Tibial nerve (tissue), 4 donors: ENCODE measurements around the gene APP. TPM values are rescaled to one million over a fixed set of nuclear protein-coding genes. Genes with fewer than 3 reads are reported as not detected.
"Not testable (repeated sequence)": the region's sequence is repeated elsewhere in the genome, so short reads cannot be mapped to it uniquely, and the experiment has no call there.

Experiments
- DNase-seq, 2 donors: peaks; one replicate each; pipeline ENCODE4 v3.0.0-alpha.2; 2019; ENCODE audit warnings: low spot score in 2 of 2
- H3K27ac ChIP-seq, 4 donors: fragments of 200-600 bp; sonication (generic) in 3 of 4; one replicate each; pipeline ENCODE4 v1.5.1; 2017 to 2019; ENCODE audit warnings: mild to moderate bottlenecking in 1 of 4
- H3K27me3 ChIP-seq, 2 donors: fragments of 200-600 bp; sonication (generic) in 1 of 2; one replicate each; pipeline versions ENCODE4 v1.5.1 to v1.6.0; 2017 to 2019
- H3K36me3 ChIP-seq, 3 donors: fragments of 200-600 bp; sonication (generic); one replicate each; pipeline ENCODE4 v1.5.1; 2018 to 2019
- H3K4me1 ChIP-seq, 4 donors: fragments of 200-600 bp; sonication (generic) in 3 of 4; one replicate each; pipeline ENCODE4 v1.5.1; 2017 to 2019
- H3K4me3 ChIP-seq, 4 donors: fragments of 200-600 bp; sonication (generic) in 3 of 4; one replicate each; pipeline ENCODE4 v1.5.1; 2017 to 2019; ENCODE audit warnings: mild to moderate bottlenecking in 1 of 4, moderate library complexity in 1 of 4
- H3K9me3 ChIP-seq, 4 donors: fragments of 200-600 bp; sonication (generic) in 3 of 4; one replicate each; pipeline ENCODE4 v1.5.1; 2017 to 2019
- EP300 ChIP-seq, 2 donors: sonication (generic); formaldehyde crosslinking; IDR thresholded peaks; one replicate each; pipeline ENCODE4 v1.6.1; 2017; ENCODE audit warnings: antibody characterized with exemption in 2 of 2, mild to moderate bottlenecking in 1 of 2
- POLR2A ChIP-seq, 2 donors: fragments of 450-650 bp; IDR thresholded peaks; one replicate each; pipeline ENCODE4 v1.6.1; 2017; ENCODE audit warnings: antibody characterized with exemption in 2 of 2, mild to moderate bottlenecking in 2 of 2, moderate library complexity in 2 of 2
- WGBS, 2 donors: methylation state at CpG; one replicate each; pipeline ENCODE4 v1.1.5; 2018; 5-methylcytosine and 5-hydroxymethylcytosine counted together
- total RNA-seq, 4 donors: library from RNA; depleted of rRNA; stranded (reverse); fragments of >200 nt; gene quantifications; one replicate each; pipeline ENCODE4 v1.1.0, GENCODE V29; 2016
- TF ChIP-seq, protein P1 (sequence below), 5 experiments: fragments of 200-600 bp in 3 of 5; fragments of 450-650 bp in 2 of 5; sonication (generic) in 3 of 5; IDR thresholded peaks; one replicate each; pipeline ENCODE4 v1.5.1; 2016 to 2019; ENCODE audit warnings: antibody characterized with exemption in 5 of 5, mild to moderate bottlenecking in 3 of 5, moderate library complexity in 2 of 5

Gene APP
- total RNA-seq, 4 donors from 2014 or later, result 271 to 327 (median 293) TPM

DNA sequence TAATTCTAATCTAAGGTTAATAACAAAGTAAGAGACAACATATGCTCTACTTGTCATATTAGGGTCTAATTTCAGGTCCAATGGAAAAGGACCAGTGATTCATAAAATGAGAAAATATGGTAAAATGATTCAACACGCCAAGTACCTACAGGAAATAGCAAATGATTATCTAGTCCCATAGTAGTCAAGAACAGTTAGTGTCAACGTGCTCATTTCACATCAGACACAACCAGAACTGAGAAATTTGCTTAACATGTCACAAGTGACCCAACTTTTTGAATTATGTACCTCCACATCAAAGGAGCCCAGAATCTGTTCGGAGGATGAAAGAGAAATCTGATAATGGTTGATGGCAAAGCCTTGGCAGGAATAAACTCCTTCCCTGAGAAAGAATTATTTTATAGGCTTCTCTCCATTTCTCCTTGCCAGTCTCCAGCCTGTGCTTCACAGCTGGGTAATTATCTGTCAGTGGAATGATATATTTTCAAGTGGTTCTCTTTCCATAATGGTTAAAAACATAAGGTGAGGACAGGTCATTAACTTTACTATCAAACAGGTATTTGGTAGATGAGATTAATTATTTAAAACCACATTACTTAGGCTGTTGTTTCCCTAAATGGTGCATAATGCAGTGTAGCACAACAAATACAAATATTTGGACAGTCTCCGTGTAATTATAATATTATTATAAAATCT, 83.2 kb downstream of the APP start:
- Histone ChIP-seq H3K9me3 (no peaks in the 10 kb centered on the region), H3K4me3 (no peak overlapping the region), H3K36me3 (peaks cover 0 to 16% (median 0%) of the 10 kb centered on the region in 3 donors), H3K27ac (no peak overlapping the region), H3K27me3 (no peaks in the 10 kb centered on the region), H3K4me1 (peaks cover 0 to 15% (median 2%) of the 10 kb centered on the region in 4 donors)
- no peak for DNase-seq
- 72 to 73% methylated on average over 4 of the region's 4 CpGs for WGBS, 2 donors
- no peak for TF ChIP-seq EP300 (IDR thresholded peaks at IDR 0.05)
- TF ChIP-seq, protein P1, sequence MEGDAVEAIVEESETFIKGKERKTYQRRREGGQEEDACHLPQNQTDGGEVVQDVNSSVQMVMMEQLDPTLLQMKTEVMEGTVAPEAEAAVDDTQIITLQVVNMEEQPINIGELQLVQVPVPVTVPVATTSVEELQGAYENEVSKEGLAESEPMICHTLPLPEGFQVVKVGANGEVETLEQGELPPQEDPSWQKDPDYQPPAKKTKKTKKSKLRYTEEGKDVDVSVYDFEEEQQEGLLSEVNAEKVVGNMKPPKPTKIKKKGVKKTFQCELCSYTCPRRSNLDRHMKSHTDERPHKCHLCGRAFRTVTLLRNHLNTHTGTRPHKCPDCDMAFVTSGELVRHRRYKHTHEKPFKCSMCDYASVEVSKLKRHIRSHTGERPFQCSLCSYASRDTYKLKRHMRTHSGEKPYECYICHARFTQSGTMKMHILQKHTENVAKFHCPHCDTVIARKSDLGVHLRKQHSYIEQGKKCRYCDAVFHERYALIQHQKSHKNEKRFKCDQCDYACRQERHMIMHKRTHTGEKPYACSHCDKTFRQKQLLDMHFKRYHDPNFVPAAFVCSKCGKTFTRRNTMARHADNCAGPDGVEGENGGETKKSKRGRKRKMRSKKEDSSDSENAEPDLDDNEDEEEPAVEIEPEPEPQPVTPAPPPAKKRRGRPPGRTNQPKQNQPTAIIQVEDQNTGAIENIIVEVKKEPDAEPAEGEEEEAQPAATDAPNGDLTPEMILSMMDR (IDR thresholded peaks at IDR 0.05), result no peak
- TF ChIP-seq POLR2A (IDR thresholded peaks at IDR 0.05), result no peak

DNA sequence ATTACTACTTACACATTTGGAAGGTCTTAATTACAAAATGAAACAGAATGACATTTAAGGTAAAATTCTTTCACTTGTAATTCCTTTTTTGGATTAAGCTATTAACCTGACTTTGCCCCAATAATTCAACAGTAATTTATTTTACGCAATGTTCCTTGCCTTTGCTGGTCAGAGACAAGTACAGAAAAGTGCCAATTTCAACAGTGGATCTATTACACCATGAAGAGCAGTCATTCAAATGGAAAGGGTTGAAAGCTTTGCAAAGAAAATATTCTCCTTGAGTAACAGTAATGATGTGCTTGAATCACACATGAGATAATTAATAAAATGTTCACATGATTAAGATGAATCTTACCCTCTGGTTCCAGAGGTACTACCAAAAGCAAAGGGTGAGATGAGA, 84.7 kb downstream of the APP start:
- H3K9me3 ChIP-seq, result no peaks in the 10 kb centered on the region
- no peak for DNase-seq
- H3K4me3 ChIP-seq, result no peak overlapping the region
- H3K4me1 ChIP-seq, result peaks cover 0 to 15% (median 2%) of the 10 kb centered on the region in 4 donors
- H3K27me3 ChIP-seq, result no peaks in the 10 kb centered on the region
- TF ChIP-seq POLR2A (IDR thresholded peaks at IDR 0.05) (no peak), EP300 (IDR thresholded peaks at IDR 0.05) (no peak)
- TF ChIP-seq, protein P1 (IDR thresholded peaks at IDR 0.05), result no peak
- H3K36me3 ChIP-seq, result peaks cover 0 to 16% (median 0%) of the 10 kb centered on the region in 3 donors
- WGBS, 2 donors, result 84 to 97% methylated on average over 1 of the region's 1 CpG
- H3K27ac ChIP-seq, result no peak overlapping the region

GRCh38 chr21:26085127-26085526, 85.4 kb downstream of the APP start:
- 93 to 94% methylated on average over 4 of the region's 4 CpGs for WGBS, 2 donors
- Histone ChIP-seq H3K27ac (no peak overlapping the region), H3K36me3 (peaks cover 0 to 16% (median 0%) of the 10 kb centered on the region in 3 donors), H3K9me3 (no peaks in the 10 kb centered on the region), H3K4me3 (no peak overlapping the region), H3K27me3 (no peaks in the 10 kb centered on the region), H3K4me1 (peaks cover 0 to 15% (median 2%) of the 10 kb centered on the region in 4 donors)
- TF ChIP-seq POLR2A (IDR thresholded peaks at IDR 0.05), result no peak
- no peak for DNase-seq

DNA sequence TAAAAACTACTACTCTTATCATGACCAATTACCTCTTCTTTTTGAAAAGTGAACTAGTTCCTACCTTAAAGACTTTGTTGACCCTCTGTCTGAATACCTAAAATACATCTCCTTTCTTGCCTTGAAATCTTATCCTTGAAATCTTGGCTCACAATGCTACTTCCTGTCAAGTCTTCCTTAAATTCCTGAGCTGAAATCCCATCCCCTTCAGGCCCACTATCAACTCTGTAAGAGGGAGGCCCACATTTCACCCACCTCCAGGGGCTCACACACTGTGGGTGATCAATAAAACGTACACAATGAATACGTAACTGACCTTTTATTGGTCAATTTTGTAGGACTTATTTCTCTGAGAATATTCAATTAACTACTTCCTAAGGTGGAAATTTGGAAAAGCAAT, 88.0 kb downstream of the APP start:
- Histone ChIP-seq H3K9me3 (no peaks in the 10 kb centered on the region), H3K36me3 (no peaks in the 10 kb centered on the region), H3K27me3 (no peaks in the 10 kb centered on the region), H3K4me3 (no peak overlapping the region), H3K27ac (no peak overlapping the region), H3K4me1 (peaks cover 0 to 20% (median 2%) of the 10 kb centered on the region in 4 donors)
- 83 to 93% methylated on average over 2 of the region's 2 CpGs for WGBS, 2 donors
- TF ChIP-seq, protein P1 (IDR thresholded peaks at IDR 0.05), result no peak
- TF ChIP-seq POLR2A (IDR thresholded peaks at IDR 0.05) (no peak), EP300 (IDR thresholded peaks at IDR 0.05) (no peak)
- DNase-seq, result no peak

GRCh38 chr21:26081175-26081760, 89.3 kb downstream of the APP start:
- not testable (repeated sequence) for H3K4me3 ChIP-seq, H3K9me3 ChIP-seq, DNase-seq, H3K27me3 ChIP-seq, H3K27ac ChIP-seq, H3K36me3 ChIP-seq
- peaks cover 0 to 19% (median 2%) of the 10 kb centered on the region in 4 donors for H3K4me1 ChIP-seq
- WGBS, 2 donors, result 83 to 84% methylated on average over 7 of the region's 7 CpGs

GRCh38 chr21:26080211-26080610, 90.4 kb downstream of the APP start:
- TF ChIP-seq POLR2A (IDR thresholded peaks at IDR 0.05), result no peak
- TF ChIP-seq, protein P1 (IDR thresholded peaks at IDR 0.05), result no peak
- no peak for TF ChIP-seq EP300 (IDR thresholded peaks at IDR 0.05)
- H3K27me3 ChIP-seq, result no peaks in the 10 kb centered on the region

More at GRCh38 chr21:26080211-26080610, 90.4 kb downstream of the APP start:
- Histone ChIP-seq H3K27ac (no peak overlapping the region), H3K9me3 (no peaks in the 10 kb centered on the region), H3K4me3 (no peak overlapping the region), H3K36me3 (no peaks in the 10 kb centered on the region), H3K4me1 (peaks cover 0 to 10% (median 0%) of the 10 kb centered on the region in 4 donors)
- DNase-seq, result no peak
- 96 to 98% methylated on average over 6 of the region's 6 CpGs for WGBS, 2 donors
